ENCODE data around the gene HELB. TPM values are rescaled to one million over a fixed set of nuclear protein-coding genes. Genes with fewer than 3 reads are reported as not detected.

The HELB gene
- total and polyA plus RNA-seq, 2 donors (not counting 3 experiments of a cell fraction or from before 2014, with no cell fraction given): 0.75 to 4.0 TPM

DNA sequence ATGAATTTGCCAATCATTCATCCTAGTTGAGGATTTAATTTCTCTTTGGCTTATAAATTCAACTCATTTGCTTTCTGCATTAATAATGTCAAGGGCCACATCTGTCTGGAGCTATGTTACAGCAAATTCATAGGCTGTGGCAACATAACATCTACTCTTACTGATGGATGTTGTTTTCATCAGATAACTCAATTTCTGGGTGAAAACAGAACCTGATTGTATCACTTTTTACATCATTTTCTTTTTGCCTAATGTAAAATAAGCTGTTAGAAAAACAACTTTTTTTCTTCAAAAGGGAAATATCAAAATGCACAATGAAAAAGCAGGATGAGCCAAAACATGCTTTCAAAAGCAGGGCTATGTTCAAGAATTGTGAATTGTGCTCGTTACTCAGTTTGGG is 73.3 kb downstream of the HELB start:
- no peaks in the 10 kb centered on the region for H3K9me3 ChIP-seq (replicated peaks; ENCODE audit: control insufficient read depth, insufficient read depth, low read length)
- intact Hi-C loops (cut with micrococcal nuclease): no loop called here
- dilution Hi-C loops (cut with MboI; ENCODE audit: extremely low pct_ligation_motif_present, low sequenced_read_pairs): no loop called here
- H2AFZ ChIP-seq (ENCODE audit: low read depth, low read length): no peak overlapping the region
- no peak overlapping the region for H3K4me2 ChIP-seq (ENCODE audit: insufficient read depth, low read length)
- no peaks in the 10 kb centered on the region for H3K9me1 ChIP-seq (replicated peaks; ENCODE audit: control insufficient read depth, extremely low read depth, insufficient read depth, low read length)
- no peaks in the 10 kb centered on the region for H4K20me1 ChIP-seq (replicated peaks; ENCODE audit: control insufficient read depth, extremely low read depth, insufficient read depth, low read length)
- BruUV-seq (replicated peaks): no TSS peak
- H3K4me1 ChIP-seq (ENCODE audit: control insufficient read depth, extremely low read depth, insufficient read depth, low read length): no peaks in the 10 kb centered on the region
- ChIA-PET CTCF (no interaction called here), POLR2A (no interaction called here)
- H3K79me2 ChIP-seq (ENCODE audit: control insufficient read depth, insufficient read depth, low read length): no peaks in the 10 kb centered on the region
- TF ChIP-seq EZH2 (IDR thresholded peaks at IDR 0.05; ENCODE audit: borderline replicate concordance, low read depth, low read length, severe bottlenecking): no peak
- TF ChIP-seq MYC (IDR thresholded peaks at IDR 0.05; ENCODE audit: low read depth, low read length): no peak
- TF ChIP-seq POLR2A (IDR thresholded peaks at IDR 0.05; ENCODE audit: low read depth, low read length): no peak
- TF ChIP-seq JUN (IDR thresholded peaks at IDR 0.05; ENCODE audit: borderline replicate concordance, insufficient read depth, insufficient read length, low read depth): no peak
- TF ChIP-seq, protein P1, sequence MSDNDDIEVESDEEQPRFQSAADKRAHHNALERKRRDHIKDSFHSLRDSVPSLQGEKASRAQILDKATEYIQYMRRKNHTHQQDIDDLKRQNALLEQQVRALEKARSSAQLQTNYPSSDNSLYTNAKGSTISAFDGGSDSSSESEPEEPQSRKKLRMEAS (IDR thresholded peaks at IDR 0.05; ENCODE audit: insufficient read depth, insufficient read length): no peak
- no peak for TF ChIP-seq POLR2AphosphoS5 (IDR thresholded peaks at IDR 0.05; ENCODE audit: insufficient read depth, low read depth, low read length)
- TF ChIP-seq FOS (IDR thresholded peaks at IDR 0.05; ENCODE audit: borderline replicate concordance, insufficient read depth, low read length): no peak
- no peak for TF ChIP-seq GATA2 (IDR thresholded peaks at IDR 0.05; ENCODE audit: insufficient read depth, insufficient read length, low read depth, low read length)
- TF ChIP-seq CTCF (IDR thresholded peaks at IDR 0.05; ENCODE audit: extremely low read depth in 1 of 2, insufficient read depth in 1 of 2, low read depth in 1 of 2, low read length in 2 of 2): no peak
- no peaks in the 10 kb centered on the region for H3K27me3 ChIP-seq (ENCODE audit: control insufficient read depth in 2 of 2, insufficient read depth in 2 of 2, low read length in 2 of 2)
- no peak overlapping the region for H3K27ac ChIP-seq (ENCODE audit: insufficient read depth, low read depth, low read length)
- DNase-seq (ENCODE audit: low read depth, low spot score) (no peak), FAIRE-seq (no peak)
- H3K36me3 ChIP-seq (ENCODE audit: control insufficient read depth in 2 of 2, extremely low read depth in 1 of 2, insufficient read depth in 2 of 2, low read length in 2 of 2): no peaks in the 10 kb centered on the region
- no peak overlapping the region for H3K4me3 ChIP-seq (replicated peaks in 1 of 3; ENCODE audit: insufficient read depth in 1 of 3, low read depth in 1 of 3, low read length in 3 of 3)
- no peak overlapping the region for H3K9ac ChIP-seq (replicated peaks; ENCODE audit: extremely low read depth, insufficient read depth, low read length)
